GM23338 (cell line): ENCODE data around the gene PARD6A. TPM values are rescaled to one million over a fixed set of nuclear protein-coding genes. Genes with fewer than 3 reads are reported as not detected.

Experiments used
- ATAC-seq: fragments of 200-7000 bp; cut with Tn5 transposase; 3 replicates; pipeline ENCODE4 v1.9.1; 2020
- DNase-seq: peaks from one replicate; pipeline ENCODE4 v3.0.0-alpha.2; 2015; ENCODE audit warnings: low spot score
- H2AFZ ChIP-seq: fragments of 200-600 bp; sonication (generic); 2 replicates; pipeline ENCODE4 v1.8.0; 2016; ENCODE audit warnings: antibody characterized with exemption, mild to moderate bottlenecking, moderate library complexity
- H3F3A ChIP-seq: fragments of 200-600 bp; sonication (generic); replicated peaks from 2 replicates; pipeline ENCODE4 v1.8.0; 2017; ENCODE audit warnings: antibody characterized with exemption, mixed run types, low read depth
- H3K27ac ChIP-seq: fragments of 200-600 bp; sonication (generic); 2 replicates; pipeline ENCODE4 v1.6.1; 2016; ENCODE audit warnings: low read depth
- H3K27me3 ChIP-seq: fragments of 200-600 bp; sonication (generic); 2 replicates; pipeline ENCODE4 v1.8.0; 2016; ENCODE audit warnings: mild to moderate bottlenecking, mixed run types, moderate library complexity; ENCODE audit not compliant: insufficient read depth
- H3K36me3 ChIP-seq: fragments of 200-600 bp; sonication (generic); 2 replicates; pipeline ENCODE4 v1.8.0; 2016; ENCODE audit warnings: mild to moderate bottlenecking; ENCODE audit not compliant: insufficient read depth
- H3K4me1 ChIP-seq: fragments of 200-600 bp; sonication (generic); 2 replicates; pipeline ENCODE4 v1.8.0; 2016; ENCODE audit warnings: mild to moderate bottlenecking, moderate library complexity; ENCODE audit not compliant: insufficient read depth
- H3K4me2 ChIP-seq: fragments of 200-600 bp; sonication (generic); 2 replicates; pipeline ENCODE4 v1.7.1; 2017; ENCODE audit warnings: mixed run types
- H3K4me3 ChIP-seq: fragments of 200-600 bp; sonication (generic); 2 replicates; pipeline ENCODE4 v1.6.1; 2016; ENCODE audit warnings: mixed run types
- H3K79me2 ChIP-seq: fragments of 200-600 bp; sonication (generic); replicated peaks from 2 replicates; pipeline ENCODE4 v1.8.0; 2017; ENCODE audit warnings: mild to moderate bottlenecking; ENCODE audit not compliant: insufficient read depth
- H3K9me2 ChIP-seq: fragments of 200-600 bp; sonication (generic); 2 replicates; pipeline ENCODE4 v1.8.0; 2017; ENCODE audit not compliant: insufficient read depth
- H4K20me1 ChIP-seq: fragments of 200-600 bp; sonication (generic); replicated peaks from 2 replicates; pipeline ENCODE4 v1.8.0; 2017; ENCODE audit warnings: mild to moderate bottlenecking; ENCODE audit not compliant: insufficient read depth
- H3K27ac Mint-ChIP-seq: 2 replicates; pipeline ENCODE4 v1.8.0; 2020; ENCODE audit warnings: inconsistent platforms, mild to moderate bottlenecking, moderate library complexity, mixed read lengths
- H3K27me3 Mint-ChIP-seq: 3 replicates; pipeline ENCODE4 v1.8.0; 2022; ENCODE audit warnings: low read depth, mild to moderate bottlenecking, moderate library complexity, mixed read lengths, inconsistent platforms; ENCODE audit not compliant: insufficient read depth, poor library complexity
- H3K36me3 Mint-ChIP-seq: 3 replicates; pipeline ENCODE4 v1.8.0; 2021; ENCODE audit warnings: low read depth, mild to moderate bottlenecking, inconsistent platforms, moderate library complexity, mixed read lengths
- H3K4me1 Mint-ChIP-seq: 3 replicates; pipeline ENCODE4 v1.8.0; 2020; ENCODE audit warnings: mild to moderate bottlenecking, inconsistent platforms, mixed read lengths
- H3K4me3 Mint-ChIP-seq: 3 replicates; pipeline ENCODE4 v1.8.0; 2021; ENCODE audit warnings: moderate library complexity, mild to moderate bottlenecking, inconsistent platforms, mixed read lengths
- H3K9me3 Mint-ChIP-seq: 3 replicates; pipeline ENCODE4 v1.8.0; 2020; ENCODE audit warnings: moderate library complexity, mild to moderate bottlenecking, inconsistent platforms, mixed read lengths
- CREB1 ChIP-seq: fragments of 250-450 bp; sonication (Bioruptor Pico); IDR thresholded peaks from 2 replicates; pipeline ENCODE4 v1.5.0; 2020; ENCODE audit warnings: low read depth, mild to moderate bottlenecking, moderate library complexity
- CTCF ChIP-seq, 2 experiments: fragments of 200-600 bp in 1 of 2; sonication (generic) in 1 of 2; conservative IDR thresholded peaks; 2 replicates each; pipeline versions ENCODE4 v1.5.1 to v1.6.1; 2016 to 2017; ENCODE audit warnings: antibody characterized with exemption in 2 of 2, low read depth in 2 of 2, mild to moderate bottlenecking in 2 of 2, moderate library complexity in 1 of 2
- ETS1 ChIP-seq: IDR thresholded peaks from 2 replicates; pipeline ENCODE4 v1.6.1; 2016; ENCODE audit warnings: antibody characterized with exemption
- EZH2 ChIP-seq: fragments of 200-600 bp; sonication (generic); IDR thresholded peaks from one replicate; pipeline ENCODE4 v1.8.0; 2017; ENCODE audit warnings: antibody characterized with exemption, mild to moderate bottlenecking, low read depth; ENCODE audit not compliant: unreplicated experiment
- EZH2phosphoT487 ChIP-seq: fragments of 200-600 bp; sonication (generic); IDR thresholded peaks from one replicate; pipeline ENCODE4 v1.8.1; 2018; ENCODE audit warnings: antibody characterized with exemption; ENCODE audit not compliant: unreplicated experiment
- JUNB ChIP-seq: IDR thresholded peaks from one replicate; pipeline ENCODE4 v1.6.1; 2016; ENCODE audit warnings: antibody characterized with exemption; ENCODE audit not compliant: unreplicated experiment
- NANOG ChIP-seq: IDR thresholded peaks from 2 replicates; pipeline ENCODE4 v1.6.1; 2016; ENCODE audit warnings: antibody characterized with exemption, borderline replicate concordance
- POLR2AphosphoS5 ChIP-seq: IDR thresholded peaks from 2 replicates; pipeline ENCODE4 v1.6.1; 2016; ENCODE audit warnings: antibody characterized with exemption, low read depth
- REST ChIP-seq: IDR thresholded peaks from one replicate; pipeline ENCODE4 v1.6.1; 2018; ENCODE audit warnings: antibody characterized with exemption; ENCODE audit not compliant: unreplicated experiment
- STAT1 ChIP-seq: IDR thresholded peaks from one replicate; pipeline ENCODE4 v1.6.1; 2016; ENCODE audit warnings: antibody characterized with exemption; ENCODE audit not compliant: unreplicated experiment
- ZNF114 ChIP-seq: fragments of 250-450 bp; sonication (Bioruptor Pico); IDR thresholded peaks from 2 replicates; pipeline ENCODE4 v1.5.0; 2020; ENCODE audit warnings: mild to moderate bottlenecking, moderate library complexity
- ZNF331 ChIP-seq: fragments of 250-450 bp; sonication (Bioruptor Pico); IDR thresholded peaks from 2 replicates; pipeline ENCODE4 v1.5.0; 2020; ENCODE audit warnings: low read depth, mild to moderate bottlenecking, moderate library complexity
- ZNF462 ChIP-seq: fragments of 250-450 bp; sonication (Bioruptor Pico); IDR thresholded peaks from 2 replicates; pipeline ENCODE4 v1.5.0; 2020; ENCODE audit warnings: mild to moderate bottlenecking, moderate library complexity
- polyA plus RNA-seq: library from polyadenylated mRNA; unstranded; fragments of >200 nt; fragmentation: Nextera tagmentation; extraction: Ambion mirVana; gene quantifications from 2 replicates; pipeline ENCODE4 v1.2.1, GENCODE V29; 2016
- total RNA-seq: library from RNA; depleted of rRNA; stranded (reverse); fragments of >200 nt; shearing (Covaris generic); gene quantifications from 2 replicates; pipeline ENCODE4 v1.2.3, GENCODE V29; 2014

The PARD6A gene
- total and polyA plus RNA-seq, 2 experiments from 2014 or later: 11.1 to 15.7 TPM

GRCh38 chr16:67648088-67648763 lies 12.5 kb upstream of the PARD6A start:
- H3F3A ChIP-seq: peaks cover 7% of the 10 kb centered on the region; the same call in 1 of the 2 replicates
- H3K4me1 Mint-ChIP-seq: peaks cover 11% of the 10 kb centered on the region
- peaks cover 4% of the 10 kb centered on the region; the same call in 1 of the 3 replicates for H3K36me3 Mint-ChIP-seq
- H3K9me3 Mint-ChIP-seq: no peaks in the 10 kb centered on the region
- H3K79me2 ChIP-seq: no peaks in the 10 kb centered on the region
- H3K9me2 ChIP-seq: no peaks in the 10 kb centered on the region
- TF ChIP-seq EZH2phosphoT487 (no peak), STAT1 (no peak), CTCF (conservative IDR thresholded peaks at IDR 0.05; ENCODE audit: low read depth in 2 of 2) (no peak), NANOG (no peak), REST (no peak), ZNF462 (CRISPR knock-in tag) (no peak), JUNB (no peak), POLR2AphosphoS5 (no peak), ZNF114 (CRISPR knock-in tag) (no peak), ZNF331 (no peak), ETS1 (no peak), CREB1 (no peak), EZH2 (no peak)
- peak overlapping the region; percentile 46 for H3K4me3 ChIP-seq
- peaks cover 75% of the 10 kb centered on the region for H3K27me3 ChIP-seq
- no peak overlapping the region for H3K27ac Mint-ChIP-seq
- no peaks in the 10 kb centered on the region; the same call in 1 of the 2 replicates for H4K20me1 ChIP-seq
- no peak overlapping the region; the same call in 1 of the 2 replicates for H2AFZ ChIP-seq
- H3K4me3 Mint-ChIP-seq: peak overlapping the region; percentile 55; the same call in 2 of the 3 replicates
- ATAC-seq (peak; percentile 13), DNase-seq (peak; percentile 75)
- no peaks in the 10 kb centered on the region for H3K36me3 ChIP-seq
- H3K4me1 ChIP-seq: no peaks in the 10 kb centered on the region; the same call in 1 of the 2 replicates
- peaks cover 74% of the 10 kb centered on the region for H3K27me3 Mint-ChIP-seq
- H3K27ac ChIP-seq: no peak overlapping the region
- peak overlapping the region; percentile 78 for H3K4me2 ChIP-seq
